CD1c-positive myeloid dendritic cell (primary cell): ENCODE data around the gene RNF114.
A peak's percentile ranks its signal among the peaks of the same experiment; 100 is the strongest.

Source experiments
- DNase-seq: peaks from one replicate; pipeline ENCODE4 v3.0.0-alpha.2; 2016; ENCODE audit errors: extremely low spot score

Gene RNF114

DNA sequence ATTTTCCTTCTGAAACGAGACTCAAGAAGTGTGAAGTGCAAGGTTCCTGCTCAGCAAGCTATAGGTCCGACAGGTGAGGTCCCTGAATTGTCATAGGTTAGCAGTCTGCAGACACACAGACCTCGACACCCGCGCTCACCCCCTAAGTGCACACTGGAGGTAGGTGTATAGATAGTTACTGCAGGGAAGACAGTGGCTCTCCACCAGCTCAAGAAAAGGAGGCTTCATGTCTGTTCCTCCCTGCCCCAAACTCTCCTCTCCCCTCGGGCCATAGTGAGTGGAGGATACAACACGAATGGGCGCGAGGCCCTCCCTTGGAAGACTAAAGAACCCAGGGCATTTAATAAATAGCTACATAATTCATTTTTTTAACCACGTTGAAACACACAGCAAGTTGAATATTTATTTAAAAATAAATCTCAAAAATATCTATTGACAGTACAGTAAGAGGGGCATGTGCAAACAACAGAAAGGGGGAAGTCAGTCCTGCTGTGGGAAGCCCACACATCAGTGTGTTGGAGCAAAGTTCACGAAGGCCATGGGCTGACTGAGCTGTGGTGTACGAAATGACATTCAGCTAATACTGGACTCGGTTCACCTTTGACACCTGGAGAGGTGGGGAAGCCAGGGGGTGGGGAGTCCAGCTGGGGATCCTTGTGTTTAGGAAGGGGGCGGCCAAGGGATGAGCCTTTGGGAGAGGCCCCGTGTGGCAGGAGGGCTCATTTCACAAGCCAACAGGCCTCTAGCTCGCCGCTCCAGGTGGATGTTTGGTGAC lies 31.6 kb upstream of the RNF114 start:
- DNase-seq, result no peak

DNA sequence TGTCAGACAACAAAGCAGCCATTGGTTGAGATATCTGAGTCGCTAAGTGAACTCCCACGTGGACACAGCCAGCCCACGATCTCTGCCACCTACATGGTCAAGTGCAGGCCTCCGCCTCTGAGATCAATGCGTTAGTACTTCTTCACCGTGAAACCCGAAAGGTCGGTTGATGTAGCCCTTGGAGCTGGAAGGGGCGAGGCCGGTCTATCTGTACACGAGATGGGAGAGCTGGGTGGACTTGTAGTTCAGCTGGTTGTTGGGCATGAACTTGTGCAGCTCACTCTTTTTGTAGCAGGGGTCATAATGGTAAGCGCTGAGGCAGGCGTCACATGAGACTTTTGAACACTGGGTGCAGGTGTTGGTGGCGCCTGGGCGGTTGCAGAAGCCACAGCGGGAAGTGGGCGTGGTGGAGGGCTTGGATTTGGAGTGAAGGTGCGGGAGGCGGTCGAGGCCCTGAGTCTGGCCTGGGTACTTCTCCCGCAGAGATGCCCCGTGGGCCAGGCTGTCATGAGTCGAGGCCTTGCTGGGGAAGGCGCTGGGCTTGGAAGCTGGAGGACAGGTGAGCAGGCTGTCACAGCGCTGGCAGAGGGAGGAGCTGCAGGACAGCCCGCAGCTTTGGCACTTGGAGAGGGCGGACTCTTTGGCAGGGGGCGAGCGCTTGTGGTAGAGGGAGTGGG lies 30.6 kb upstream of the RNF114 start:
- DNase-seq, result no peak

DNA sequence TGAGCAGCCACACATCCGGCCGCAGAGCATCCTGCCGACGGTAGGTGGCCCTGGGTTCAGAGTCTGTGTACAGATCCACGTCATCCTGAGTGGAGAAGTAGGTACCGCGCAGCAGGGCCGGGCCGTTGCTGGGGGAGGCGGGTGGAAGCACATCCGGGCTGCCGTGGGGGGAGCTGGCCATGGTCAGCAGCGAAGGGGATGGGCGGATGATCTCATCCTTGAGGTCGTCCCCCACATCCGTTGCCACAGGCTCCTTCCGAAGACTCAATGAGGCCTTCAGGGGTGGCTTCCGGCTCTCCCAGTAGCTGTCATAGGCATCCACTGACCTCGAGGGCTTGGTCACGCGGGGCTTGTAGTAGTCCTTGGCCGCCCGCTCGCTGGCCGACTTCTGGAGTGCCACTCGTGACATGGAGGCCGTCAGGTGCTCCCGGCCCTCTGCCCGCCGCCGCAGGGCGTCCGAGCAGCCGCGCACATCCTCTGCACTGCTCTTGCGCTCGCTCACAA lies 30.0 kb upstream of the RNF114 start:
- DNase-seq, result no peak

DNA sequence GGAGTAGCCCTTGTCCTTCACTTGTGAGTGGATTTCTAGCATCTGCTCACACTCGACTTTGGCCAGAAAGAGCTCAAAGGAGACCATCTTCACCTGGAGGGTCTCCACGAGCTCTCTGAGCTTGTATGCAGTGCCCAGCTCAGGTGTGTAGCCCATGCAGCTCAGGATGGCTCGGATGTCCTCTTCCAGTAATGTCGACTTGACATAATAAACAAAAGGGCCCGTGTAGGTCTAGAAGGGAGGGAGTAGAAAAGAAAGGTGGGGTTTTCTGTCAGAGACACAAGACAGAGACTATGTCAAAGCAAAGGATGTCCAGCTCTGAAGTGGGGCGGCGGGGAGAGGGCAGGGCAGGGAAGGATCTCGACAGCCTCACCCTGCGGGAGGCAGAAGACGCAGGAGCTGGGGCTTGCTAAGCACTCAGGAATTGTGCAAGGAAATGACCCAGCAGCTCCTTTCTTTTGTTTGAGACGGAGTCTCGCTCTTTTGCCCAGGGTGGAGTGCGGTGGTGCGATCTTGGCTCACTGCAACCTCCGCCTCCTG lies 29.5 kb upstream of the RNF114 start:
- no peak for DNase-seq

DNA sequence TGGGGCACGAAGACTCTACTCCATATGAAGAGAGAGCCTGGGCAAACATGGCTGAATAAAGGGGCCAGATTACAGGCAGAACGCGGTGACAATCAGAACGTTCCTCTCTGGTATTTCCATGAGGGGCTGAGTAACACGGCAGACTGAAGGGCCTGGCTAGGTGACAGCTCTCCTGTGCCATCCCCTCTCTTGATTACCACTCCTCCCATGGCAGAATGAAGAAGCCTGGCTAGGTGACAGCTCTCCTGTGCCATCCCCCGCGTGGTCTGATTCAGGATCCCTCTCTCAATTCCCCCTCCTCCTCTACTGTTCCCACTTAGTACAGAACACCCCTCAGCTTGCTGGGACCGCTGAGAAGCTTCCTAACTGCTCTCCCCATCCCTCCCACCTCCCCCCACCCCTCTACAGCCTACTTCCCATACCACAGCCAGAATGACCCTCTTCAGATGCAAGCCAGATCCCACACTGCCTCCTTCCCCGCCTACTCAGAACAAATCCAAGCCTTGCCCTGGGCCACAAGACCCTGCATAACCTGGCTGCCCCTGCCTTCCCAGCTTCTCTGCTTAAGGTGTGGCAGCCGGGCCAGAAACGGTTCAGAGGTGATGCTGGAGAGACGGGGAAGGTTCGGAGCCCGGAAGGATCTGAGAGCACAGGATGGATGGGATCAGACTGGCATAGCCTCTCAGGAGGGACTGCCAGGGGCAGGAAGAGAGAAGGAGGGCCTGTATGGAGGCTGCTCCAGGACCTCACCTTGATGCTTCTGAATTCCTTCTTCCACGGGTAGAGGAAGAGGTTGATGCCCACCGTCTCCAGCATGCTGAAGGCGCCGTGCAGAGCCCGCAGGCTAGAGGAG lies 28.6 kb upstream of the RNF114 start:
- no peak for DNase-seq

DNA sequence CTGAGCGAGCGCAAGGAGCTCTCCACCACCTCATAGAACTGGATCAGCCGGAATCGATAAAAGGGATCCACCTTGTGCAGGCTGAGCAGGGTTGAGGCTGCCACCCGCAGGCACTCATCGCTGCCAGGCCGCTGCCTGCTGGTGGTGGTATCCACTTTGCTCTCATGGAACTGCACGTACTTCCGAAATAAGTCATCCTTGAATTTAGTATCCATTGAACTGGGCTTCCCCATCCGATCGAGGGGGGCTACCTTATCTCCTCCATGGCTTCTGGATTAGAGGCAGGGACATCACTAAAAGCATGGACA lies 28.0 kb upstream of the RNF114 start:
- DNase-seq, result no peak

DNA sequence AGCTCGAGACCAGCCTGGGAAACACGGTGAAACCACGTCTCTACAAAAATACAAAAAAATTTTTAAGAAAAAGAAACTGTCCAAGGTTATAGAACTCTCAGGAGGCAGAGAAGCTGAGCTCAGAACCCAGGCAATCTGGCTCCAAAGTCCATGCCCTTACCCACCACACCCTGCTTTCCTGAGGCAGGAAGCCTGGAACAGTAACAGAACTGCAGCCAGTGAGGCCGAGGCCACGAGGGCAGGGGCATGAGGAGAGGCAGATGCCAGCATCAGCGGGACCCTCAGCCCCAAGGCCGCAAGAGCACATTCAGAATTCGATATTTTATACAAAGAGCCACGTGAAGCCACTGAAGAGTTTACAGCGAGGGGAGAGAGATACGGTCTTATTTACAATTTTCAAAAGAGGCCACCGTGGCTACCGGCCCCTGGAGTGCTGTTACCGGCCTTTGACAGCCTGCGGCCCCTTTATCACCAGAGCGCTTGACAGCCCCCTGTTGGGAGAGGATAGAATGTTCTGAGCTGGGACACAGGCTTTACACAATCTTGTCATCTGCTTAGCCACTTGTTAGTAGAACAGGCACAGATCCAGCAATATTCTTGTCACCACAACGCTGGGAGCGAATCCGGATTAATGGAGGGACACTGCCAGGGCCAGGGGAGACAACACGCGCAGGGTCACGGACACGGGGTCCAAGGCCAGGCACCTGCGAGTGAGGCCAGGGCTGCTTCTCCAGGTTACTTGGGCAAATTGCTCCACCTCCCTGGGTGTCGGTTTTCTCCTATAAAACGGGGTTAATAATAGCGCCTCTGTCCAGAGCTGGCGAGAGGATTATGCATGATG lies 26.5 kb upstream of the RNF114 start:
- DNase-seq, result no peak

DNA sequence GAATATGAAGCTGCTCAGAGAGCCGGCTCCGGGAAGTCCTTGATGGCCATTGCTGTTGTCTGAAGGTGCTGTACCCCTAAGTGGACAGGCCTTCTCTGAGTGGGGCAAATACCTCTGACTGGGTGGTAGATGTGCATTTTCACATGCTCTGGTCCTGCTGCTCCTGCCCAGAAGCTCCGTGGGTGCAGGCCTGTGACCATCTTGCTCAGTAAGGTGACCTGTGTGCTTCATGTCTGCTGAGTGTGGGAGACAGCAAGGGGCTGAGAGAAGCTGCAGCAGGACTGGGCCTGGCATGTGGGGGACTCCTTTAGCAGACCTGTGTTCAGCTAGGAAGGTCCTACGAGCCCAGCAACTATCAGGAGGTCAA lies 25.9 kb upstream of the RNF114 start:
- DNase-seq, result no peak

DNA sequence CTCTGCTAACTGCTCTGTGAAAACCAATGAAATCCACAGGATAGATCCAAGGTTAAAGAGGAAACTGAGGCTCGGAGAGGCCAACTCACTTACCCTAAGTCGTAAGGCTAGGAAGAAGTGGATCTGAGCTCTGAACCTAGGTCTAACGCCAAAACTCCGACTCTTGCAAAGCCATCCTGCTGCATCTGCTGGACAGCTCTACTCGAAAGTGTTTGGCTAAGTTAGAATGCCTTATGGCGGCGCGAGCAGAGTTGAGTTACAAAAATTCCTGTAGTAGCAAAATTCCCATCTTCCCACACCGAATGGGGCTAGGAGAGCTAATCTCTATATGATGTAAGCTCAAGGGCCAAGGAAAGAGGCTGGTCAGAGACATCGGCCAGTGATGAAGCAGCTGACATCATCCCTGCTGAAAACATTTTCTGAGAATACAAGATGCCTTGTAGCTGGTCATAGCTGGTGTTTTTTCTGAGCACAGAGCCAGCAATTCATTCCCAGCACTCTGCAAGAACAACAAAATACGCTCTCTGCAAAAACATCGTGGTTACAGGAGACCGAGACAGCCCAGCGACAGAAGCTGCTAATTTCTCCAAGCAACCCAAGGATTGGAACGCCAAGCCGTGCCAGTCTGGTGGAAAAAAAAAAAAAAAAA lies 22.7 kb upstream of the RNF114 start:
- no peak for DNase-seq

DNA sequence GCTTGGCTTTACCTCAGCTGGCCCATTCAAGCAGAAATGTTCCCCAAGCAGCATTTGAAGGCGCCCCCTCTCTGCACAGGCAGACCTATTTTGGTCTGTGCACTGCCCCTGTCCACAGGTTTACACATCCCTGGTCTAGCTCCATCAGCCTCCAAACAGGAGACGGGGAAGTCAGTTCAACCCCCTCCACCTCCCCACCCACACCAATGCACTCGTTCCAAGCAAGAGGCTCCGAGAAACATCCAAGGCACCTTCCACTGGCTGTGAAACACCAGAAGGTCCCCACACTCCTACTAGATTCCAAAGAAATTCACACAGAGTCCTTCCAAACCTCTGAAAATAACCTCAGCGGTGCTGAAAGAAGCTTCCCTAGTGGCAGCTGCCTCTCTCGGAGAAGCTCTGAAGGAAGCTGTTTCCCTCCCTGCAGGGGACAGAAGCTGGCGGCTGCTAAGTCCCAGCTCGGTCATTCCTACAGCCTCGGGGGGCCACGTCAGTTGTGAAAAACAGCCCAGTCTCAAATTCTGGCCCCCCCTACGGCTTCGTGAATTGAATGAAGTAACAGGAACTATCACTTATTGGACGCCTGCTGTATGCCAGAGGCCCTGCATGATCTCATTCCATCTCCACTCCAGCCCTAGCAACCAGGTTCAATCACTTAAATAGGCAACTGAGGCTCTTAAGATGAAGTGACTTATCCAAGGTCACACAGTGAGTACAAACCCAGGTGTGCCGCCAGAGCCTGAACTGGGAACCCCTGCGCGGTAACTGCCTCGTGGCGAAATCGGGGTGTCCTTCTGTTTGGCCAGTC lies 21.7 kb upstream of the RNF114 start:
- peak; percentile 65 for DNase-seq

DNA sequence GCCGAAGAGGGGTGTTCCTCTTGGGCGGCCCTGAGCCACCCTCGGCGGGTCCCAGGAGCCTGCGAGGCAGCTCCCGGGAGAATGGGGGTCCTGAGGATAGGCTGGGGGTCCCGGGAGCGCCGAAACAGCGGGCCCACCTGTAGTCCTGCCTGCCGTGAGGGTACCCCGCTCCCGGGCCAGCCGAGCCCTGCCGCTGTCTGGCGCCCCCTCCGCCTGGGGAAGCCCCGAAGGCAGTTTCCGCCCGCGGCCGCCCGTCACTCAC lies 21.1 kb upstream of the RNF114 start:
- DNase-seq, result no peak

DNA sequence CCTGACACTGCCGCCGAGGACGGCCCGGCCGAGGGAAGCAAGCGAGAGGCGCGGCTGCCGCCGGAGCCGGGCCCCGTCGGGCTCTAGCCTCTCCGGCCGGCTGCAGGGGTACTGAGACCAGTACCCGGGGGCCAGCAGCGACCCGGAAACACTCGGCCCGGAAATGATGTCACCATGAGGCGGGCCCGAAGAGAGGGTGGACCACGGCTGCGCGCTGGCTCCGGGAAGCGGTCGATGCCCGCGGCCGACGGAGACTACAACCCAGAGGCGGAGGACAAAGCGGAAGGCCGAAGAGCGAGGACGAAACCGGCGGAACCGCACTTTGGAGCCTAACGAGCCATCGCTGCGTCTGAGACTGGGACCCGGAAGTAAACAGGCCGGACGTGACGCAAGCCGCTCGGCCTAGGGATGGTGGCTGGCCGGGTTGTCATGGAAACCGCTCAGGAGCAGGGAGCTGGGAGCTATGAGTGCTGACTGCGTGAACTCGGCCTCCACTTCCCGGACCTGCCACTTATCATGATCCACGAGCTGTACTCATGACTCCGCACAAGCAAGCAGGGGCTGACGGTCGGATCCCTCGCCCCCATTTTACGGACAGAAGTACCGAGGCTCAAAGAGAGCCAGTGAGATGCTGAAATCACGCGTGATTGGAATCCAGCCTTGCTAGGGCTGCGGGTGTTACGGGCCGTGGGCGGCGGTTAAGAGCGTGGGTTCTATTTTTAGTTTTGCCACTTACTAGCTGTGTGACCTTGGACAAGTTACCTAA lies 20.6 kb upstream of the RNF114 start, which contains the start of gene SPATA2:
SPATA2 (minus strand) TSS at position 150 of the 766 bp plus-strand sequence. CDS start 7,039 bp downstream, outside the sequence.
- DNase-seq, result peak; percentile 97

DNA sequence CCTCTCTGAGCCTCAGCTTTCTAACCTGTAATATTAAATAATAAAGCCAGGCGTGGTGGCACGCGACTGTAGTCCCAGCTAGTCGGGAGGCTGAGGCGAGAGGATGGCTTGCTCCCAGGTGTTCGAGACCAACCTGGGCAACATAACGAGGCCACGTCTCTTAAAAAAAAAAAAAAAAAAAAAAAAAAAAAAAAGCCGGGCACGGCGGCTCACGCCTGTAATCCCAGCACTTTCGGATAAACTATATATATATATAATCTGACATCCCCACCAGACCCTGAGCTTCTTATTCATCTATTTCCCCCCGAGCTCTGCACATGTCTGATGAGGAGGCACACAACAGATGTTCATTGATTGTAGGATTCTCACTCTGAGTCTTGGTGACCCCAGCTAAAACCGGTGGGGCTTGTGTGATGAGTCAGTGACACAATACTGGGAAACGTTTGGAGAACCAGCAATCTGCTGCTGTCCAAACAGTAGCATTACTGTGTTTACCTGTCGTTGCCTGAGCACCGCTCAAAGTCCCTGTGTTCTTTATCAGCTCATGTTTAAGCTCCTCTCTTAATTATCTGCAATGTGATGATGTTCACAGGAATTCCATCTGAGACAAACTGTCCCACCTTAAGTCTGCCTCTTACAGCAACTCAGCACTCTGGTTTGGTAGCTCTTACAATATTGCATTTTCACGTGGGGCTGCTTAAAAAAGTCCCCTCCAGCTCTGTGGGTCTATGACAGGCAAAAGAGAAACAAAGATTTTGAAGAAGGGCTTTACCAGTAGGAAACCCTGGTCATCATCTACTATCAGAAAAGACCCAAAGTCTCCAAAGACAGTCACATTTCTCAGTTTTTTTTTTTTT lies 19.8 kb upstream of the RNF114 start:
- no peak for DNase-seq

DNA sequence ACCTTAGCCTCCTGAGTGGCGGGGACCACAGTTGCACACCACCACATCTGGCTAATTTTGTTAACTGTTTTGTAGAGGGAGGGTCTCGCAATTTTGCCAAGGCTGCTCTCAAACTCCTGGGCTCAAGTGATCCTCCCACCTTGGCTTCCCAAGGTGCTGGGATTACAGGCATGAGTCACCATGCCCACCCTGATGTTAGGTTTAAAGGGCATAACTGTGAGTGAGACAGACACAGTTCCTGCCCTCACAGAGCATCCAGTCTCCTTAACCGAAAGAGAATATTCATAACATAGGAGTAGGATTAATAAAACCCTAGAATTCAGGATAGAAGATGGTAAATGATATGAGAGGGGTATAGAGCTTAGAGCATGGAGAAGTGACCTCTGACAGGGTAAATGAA lies 17.8 kb upstream of the RNF114 start:
- no peak for DNase-seq

DNA sequence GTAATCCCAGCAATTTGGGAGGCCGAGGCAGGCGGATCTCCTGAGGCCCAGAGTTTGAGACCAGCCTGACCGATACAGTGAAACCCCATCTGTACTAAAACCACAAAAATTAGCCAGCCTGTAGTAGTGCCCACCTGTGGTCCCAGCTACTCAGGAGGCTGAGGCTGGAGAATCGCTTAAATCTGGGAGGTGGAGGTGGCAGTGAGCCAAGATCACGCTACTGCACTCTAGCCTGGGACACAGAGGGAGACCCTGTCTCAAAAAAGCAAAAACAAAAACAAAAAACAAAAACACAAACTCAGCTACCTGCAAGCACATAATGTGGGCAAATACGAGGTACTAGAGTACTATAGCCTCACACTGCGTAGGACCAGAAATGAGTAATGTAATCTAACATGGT lies 17.2 kb upstream of the RNF114 start:
- DNase-seq, result no peak

DNA sequence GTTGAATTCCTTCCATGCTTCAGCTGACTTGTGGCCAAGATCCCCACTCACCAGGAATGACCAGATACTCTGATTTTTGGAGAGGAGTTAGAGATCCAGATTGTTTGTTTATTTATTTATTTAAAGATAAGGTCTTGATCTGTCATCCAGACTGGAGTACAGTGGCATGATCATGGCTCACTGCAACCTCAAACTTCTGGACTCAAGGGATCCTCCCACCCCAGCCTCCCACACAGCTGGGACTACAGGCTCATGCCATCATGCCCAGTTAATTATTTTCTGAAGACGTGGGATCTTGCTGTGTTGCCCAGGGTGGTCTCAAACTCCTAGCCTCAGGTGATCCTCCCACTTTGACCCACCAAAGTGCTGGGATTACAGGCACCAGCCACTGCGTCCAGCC lies 16.7 kb upstream of the RNF114 start:
- DNase-seq, result no peak

DNA sequence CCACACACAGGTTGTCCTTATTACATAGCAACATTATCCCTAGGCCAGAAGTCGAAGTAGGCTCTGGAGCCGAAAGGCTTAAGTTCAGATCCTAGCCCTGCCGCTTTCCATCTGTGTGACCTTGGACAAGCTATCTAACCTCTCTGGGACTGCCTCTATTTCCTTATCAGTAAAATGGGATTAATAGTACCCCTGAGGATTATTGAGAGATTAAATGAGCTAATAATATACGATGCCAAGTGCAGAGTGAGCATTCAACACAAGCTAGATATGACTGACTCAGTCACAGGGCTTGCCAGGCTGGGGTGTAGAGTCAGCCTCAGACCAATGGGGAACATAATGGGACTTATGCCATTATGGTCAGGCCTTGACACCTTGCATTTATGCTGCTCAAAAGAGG lies 11.9 kb upstream of the RNF114 start:
- DNase-seq, result no peak

DNA sequence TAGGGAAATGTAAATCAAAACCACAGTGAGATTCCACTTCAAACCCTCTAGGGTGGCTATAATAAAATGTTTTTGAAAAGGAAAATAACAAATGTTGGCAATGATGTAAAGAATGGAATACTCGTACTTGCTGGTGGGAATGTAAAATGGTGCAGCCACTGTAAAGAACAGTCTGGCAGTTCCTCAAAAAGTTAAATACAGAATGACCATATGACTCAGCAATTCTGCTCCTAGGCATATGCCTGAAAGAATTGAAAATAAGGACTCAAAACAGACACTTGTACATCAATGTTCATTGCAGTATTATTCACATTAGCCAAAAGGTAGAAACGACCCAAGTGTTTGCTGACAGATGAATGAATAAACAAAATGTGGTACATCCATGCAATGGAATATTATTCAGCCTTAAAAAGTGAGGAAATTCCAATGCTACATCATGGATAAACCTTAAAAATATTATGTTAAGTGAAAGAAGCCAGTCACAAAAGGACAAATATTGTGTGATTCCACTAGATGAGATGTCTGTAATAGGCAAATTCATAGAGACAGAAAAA lies 10.2 kb upstream of the RNF114 start:
- DNase-seq, result peak; percentile 40
